Peyer's patch (tissue), 4 donors: ENCODE measurements around the gene LDLRAP1. TPM values are rescaled to one million over a fixed set of nuclear protein-coding genes. Genes with fewer than 3 reads are reported as not detected.
"Not testable (repeated sequence)": the region's sequence is repeated elsewhere in the genome, so short reads cannot be mapped to it uniquely, and the experiment has no call there.

Experiments used
- DNase-seq, 3 donors: peaks; one replicate each; pipeline ENCODE4 v3.0.0-alpha.2; 2017 to 2019
- H3K27ac ChIP-seq, 4 donors: fragments of 200-600 bp; sonication (generic); one replicate each; pipeline ENCODE4 v1.5.1; 2016 to 2019
- H3K27me3 ChIP-seq, 2 donors: fragments of 200-600 bp; sonication (generic); one replicate each; pipeline ENCODE4 v1.5.1; 2019
- H3K36me3 ChIP-seq, 3 donors: fragments of 200-600 bp; sonication (generic); one replicate each; pipeline ENCODE4 v1.5.1; 2016 to 2019
- H3K4me1 ChIP-seq, 4 donors: fragments of 200-600 bp; sonication (generic); one replicate each; pipeline ENCODE4 v1.5.1; 2016 to 2019
- H3K4me3 ChIP-seq, 4 donors: fragments of 200-600 bp; sonication (generic); 1 replicate in 3 of 4; 2 replicates in 1 of 4; pipeline ENCODE4 v1.5.1; 2016 to 2019; ENCODE audit warnings: mild to moderate bottlenecking in 1 of 4
- H3K9me3 ChIP-seq, 4 donors: fragments of 200-600 bp; sonication (generic); one replicate each; pipeline ENCODE4 v1.5.1; 2016 to 2019; ENCODE audit warnings: mild to moderate bottlenecking in 1 of 4
- CTCF ChIP-seq, 6 experiments: fragments of 450-650 bp in 4 of 6; fragments of 200-600 bp in 2 of 6; sonication (generic) in 1 of 6; IDR thresholded peaks; one replicate each; pipeline ENCODE4 v1.5.1; 2017 to 2019; ENCODE audit warnings: antibody characterized with exemption in 6 of 6, mild to moderate bottlenecking in 3 of 6, moderate library complexity in 1 of 6
- POLR2A ChIP-seq, 2 donors: fragments of 450-650 bp; IDR thresholded peaks; one replicate each; pipeline ENCODE4 v1.5.1; 2017; ENCODE audit warnings: antibody characterized with exemption in 2 of 2, mild to moderate bottlenecking in 2 of 2, moderate library complexity in 2 of 2
- total RNA-seq, 4 donors: library from RNA; depleted of rRNA; stranded (reverse); fragments of >200 nt; gene quantifications; one replicate each; pipeline ENCODE4 v1.1.0, GENCODE V29; 2016

LDLRAP1 gene
- total RNA-seq, 4 donors from 2014 or later = 20.1 to 24.5 (median 22.7) TPM

DNA sequence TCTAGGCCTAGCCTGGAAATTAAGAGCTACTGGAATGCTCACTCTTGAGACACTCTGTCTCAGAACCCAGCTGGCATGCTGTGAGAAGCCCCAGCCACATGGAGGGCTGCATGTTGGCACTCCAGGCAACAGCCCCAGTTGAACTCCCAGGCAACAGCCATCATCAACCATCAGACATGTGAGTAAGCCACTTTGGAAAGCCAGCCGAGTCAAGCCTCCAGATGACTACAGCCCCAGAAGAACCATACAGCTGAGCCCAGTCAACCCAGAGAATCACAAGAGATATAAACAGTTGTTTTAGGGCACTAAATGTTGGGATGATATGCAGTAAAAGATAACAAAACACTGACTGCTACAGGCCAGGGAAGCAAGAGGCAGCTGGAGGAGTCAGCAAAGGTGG is 55.5 kb downstream of the LDLRAP1 start:
- Histone ChIP-seq H3K36me3 (no peaks in the 10 kb centered on the region), H3K27ac (no peak overlapping the region), H3K27me3 (no peaks in the 10 kb centered on the region), H3K9me3 (no peaks in the 10 kb centered on the region), H3K4me3 (no peak overlapping the region), H3K4me1 (no peaks in the 10 kb centered on the region)
- no peak for DNase-seq
- TF ChIP-seq CTCF (IDR thresholded peaks at IDR 0.05) (no peak), POLR2A (IDR thresholded peaks at IDR 0.05) (no peak)

DNA sequence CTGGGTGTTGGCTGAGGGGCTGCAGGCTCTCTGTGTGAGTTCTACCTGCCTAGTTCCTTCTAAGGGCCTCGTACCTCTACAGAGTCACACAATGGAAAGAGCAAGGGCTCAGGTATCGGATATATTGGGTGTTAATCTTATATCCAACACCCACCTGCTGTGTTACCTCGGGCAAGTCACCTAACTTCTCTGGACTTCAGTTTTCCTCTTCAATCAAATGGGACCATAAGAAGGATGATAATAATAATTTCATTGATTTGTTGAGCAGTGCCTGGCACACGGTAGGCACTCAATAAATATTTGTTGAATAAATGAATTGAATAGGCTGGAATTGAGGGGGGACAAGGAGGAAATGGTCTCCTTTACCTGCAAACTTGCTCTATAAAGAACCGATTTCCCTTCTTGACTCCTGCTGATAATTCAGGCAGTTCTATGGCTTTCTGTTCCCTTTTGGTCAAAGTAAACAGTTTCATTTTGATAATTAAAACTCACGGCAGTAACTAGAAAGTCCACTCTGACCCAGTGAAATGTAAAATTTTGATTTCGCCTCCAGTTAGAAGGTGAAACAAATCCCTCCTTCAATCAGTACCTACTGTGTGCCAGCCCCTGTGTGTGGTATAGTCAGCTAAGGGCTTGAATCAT is 56.7 kb downstream of the LDLRAP1 start:
- no peaks in the 10 kb centered on the region for H3K36me3 ChIP-seq

GRCh38 chr1:25600971-25601699 is 57.7 kb downstream of the LDLRAP1 start:
- not testable (repeated sequence) for DNase-seq, H3K4me3 ChIP-seq, H3K27ac ChIP-seq, H3K36me3 ChIP-seq, H3K4me1 ChIP-seq, H3K9me3 ChIP-seq, H3K27me3 ChIP-seq

More for the DNA sequence above, 56.7 kb downstream of the LDLRAP1 start:
- no peak for DNase-seq
- no peak for TF ChIP-seq POLR2A (IDR thresholded peaks at IDR 0.05)
- no peak for TF ChIP-seq CTCF (IDR thresholded peaks at IDR 0.05)
- no peak overlapping the region for H3K4me3 ChIP-seq
- no peaks in the 10 kb centered on the region for H3K4me1 ChIP-seq
- no peaks in the 10 kb centered on the region for H3K9me3 ChIP-seq
- no peak overlapping the region for H3K27ac ChIP-seq
- H3K27me3 ChIP-seq = no peaks in the 10 kb centered on the region

DNA sequence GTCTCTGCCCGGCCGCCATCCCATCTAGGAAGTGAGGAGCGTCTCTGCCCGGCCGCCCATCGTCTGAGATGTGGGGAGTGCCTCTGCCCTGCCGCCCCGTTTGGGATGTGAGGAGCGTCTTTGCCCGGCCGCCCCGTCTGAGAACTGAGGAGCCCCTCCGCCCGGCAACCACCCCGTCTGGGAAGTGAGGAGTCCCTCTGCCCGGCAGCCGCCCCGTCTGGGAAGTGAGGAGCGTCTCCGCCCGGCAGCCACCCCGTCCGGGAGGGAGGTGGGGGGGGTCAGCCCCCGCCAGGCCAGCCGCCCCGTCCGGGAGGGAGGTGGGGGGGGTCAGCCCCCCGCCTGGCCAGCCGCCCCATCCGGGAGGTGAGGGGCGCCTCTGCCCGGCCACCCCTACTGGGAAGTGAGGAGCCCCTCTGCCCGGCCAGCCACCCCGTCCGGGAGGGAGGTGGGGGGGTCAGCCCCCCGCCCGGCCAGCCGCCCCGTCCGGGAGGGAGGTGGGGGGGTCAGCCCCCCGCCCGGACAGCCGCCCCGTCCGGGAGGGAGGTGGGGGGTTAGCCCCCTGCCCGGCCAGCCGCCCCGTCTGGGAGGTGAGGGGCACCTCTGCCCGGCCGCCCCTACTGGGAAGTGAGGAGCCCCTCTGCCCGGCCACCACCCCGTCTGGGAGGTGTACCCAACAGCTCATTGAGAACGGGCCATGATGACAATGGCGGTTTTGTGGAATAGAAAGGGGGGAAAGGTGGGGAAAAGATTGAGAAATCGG is 60.6 kb downstream of the LDLRAP1 start:
- not testable (repeated sequence) for H3K9me3 ChIP-seq, H3K4me3 ChIP-seq, H3K27ac ChIP-seq, H3K4me1 ChIP-seq, DNase-seq, H3K36me3 ChIP-seq, H3K27me3 ChIP-seq

DNA sequence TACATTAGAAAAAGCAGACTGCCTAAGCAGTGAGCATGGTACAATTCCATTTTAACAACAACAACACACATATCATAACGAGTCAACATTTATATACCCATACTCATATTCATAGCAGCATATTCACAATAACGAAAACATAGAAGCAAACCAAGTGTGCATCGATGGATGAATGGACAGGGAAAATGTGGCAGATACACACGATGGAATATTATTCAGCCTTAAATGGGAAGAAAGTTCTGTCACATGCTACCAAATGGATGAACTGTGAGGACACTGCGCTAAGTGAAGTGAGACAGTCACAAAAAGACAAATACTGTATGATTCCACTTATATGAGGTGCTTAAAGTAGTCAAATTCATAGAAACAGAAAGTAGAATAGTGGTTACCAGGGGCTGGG is 63.7 kb downstream of the LDLRAP1 start:
- Histone ChIP-seq H3K27ac (no peak overlapping the region), H3K4me3 (no peak overlapping the region), H3K4me1 (peaks cover 0 to 3% (median 0%) of the 10 kb centered on the region in 4 donors), H3K27me3 (no peaks in the 10 kb centered on the region), H3K36me3 (no peaks in the 10 kb centered on the region), H3K9me3 (no peaks in the 10 kb centered on the region)
- DNase-seq = no peak
- TF ChIP-seq POLR2A (IDR thresholded peaks at IDR 0.05) (no peak), CTCF (IDR thresholded peaks at IDR 0.05) (no peak)

DNA sequence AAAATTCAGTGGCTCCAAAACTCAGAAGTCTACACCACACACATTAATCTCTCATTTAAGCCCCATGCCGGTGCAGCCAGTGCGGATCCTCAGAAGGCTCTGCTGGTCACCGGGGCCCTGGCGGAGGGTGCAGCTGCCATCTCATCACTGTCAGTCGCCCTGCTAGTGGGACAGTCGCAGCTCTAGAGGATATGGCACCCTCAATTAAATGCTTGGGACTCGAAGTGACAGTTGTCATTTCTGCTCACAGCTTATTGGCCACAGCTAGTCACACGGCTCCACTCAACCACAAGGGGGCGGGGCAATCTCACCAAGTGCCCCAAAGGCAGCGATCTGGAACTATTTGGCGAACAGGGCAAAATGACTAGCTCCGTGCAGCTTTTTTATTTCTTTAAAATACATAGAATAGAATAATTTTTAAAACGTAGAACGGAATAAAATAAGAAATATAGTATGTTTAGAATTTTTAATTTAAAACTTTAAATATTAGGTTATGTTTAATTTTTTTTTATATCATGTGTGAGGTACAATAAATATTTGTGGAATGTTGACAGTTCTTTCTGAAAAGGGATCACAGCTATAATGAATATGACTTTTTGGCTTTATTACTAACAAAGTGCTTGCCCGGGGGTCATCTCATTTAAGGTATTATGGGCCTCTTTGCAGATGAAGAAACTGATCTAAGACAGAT is 65.2 kb downstream of the LDLRAP1 start:
- no peaks in the 10 kb centered on the region for H3K36me3 ChIP-seq
- H3K27me3 ChIP-seq = no peaks in the 10 kb centered on the region
- H3K4me3 ChIP-seq = no peak overlapping the region
- H3K4me1 ChIP-seq = peaks cover 0 to 3% (median 0%) of the 10 kb centered on the region in 4 donors
- TF ChIP-seq CTCF (IDR thresholded peaks at IDR 0.05) (peak; percentile 57 to 72 (median 66)), POLR2A (IDR thresholded peaks at IDR 0.05) (no peak)
- H3K9me3 ChIP-seq = no peaks in the 10 kb centered on the region
- no peak overlapping the region for H3K27ac ChIP-seq
- peak; percentile 83 to 96 (median 92) for DNase-seq
